ENCODE measurements around the gene KLF5.

KLF5 gene

GRCh38 chr13:73060251-73061160, 1.7 kb downstream of the KLF5 start:
- peak; percentile 39 to 84 for DNase-seq

- no peak for DNase-seq
Measured at GRCh38 chr13:73061473-73061872, 2.7 kb downstream of the KLF5 start.

- peak in 1 of 2 experiments; percentile 34 for DNase-seq
Measured at GRCh38 chr13:73061876-73062275, 3.1 kb downstream of the KLF5 start.

- no peak for DNase-seq
Measured at GRCh38 chr13:73062468-73062867, 3.7 kb downstream of the KLF5 start.

- no peak for DNase-seq
Measured at GRCh38 chr13:73063166-73063565, 4.4 kb downstream of the KLF5 start.

GRCh38 chr13:73065036-73065435, 6.2 kb downstream of the KLF5 start:
- no peak for DNase-seq

GRCh38 chr13:73065665-73066340, 7.0 kb downstream of the KLF5 start:
- no peak for DNase-seq

GRCh38 chr13:73069206-73069805, 10.5 kb downstream of the KLF5 start:
- DNase-seq: no peak

GRCh38 chr13:73070451-73071098, 11.8 kb downstream of the KLF5 start:
- no peak for DNase-seq

- no peak for DNase-seq
Measured at GRCh38 chr13:73072239-73072900, 13.6 kb downstream of the KLF5 start.

- no peak for DNase-seq
Measured at GRCh38 chr13:73073050-73073449, 14.2 kb downstream of the KLF5 start.

GRCh38 chr13:73074014-73074413, 15.2 kb downstream of the KLF5 start:
- DNase-seq: no peak

- DNase-seq: no peak
Measured at GRCh38 chr13:73074926-73075325, 16.1 kb downstream of the KLF5 start.

- DNase-seq: no peak
Measured at GRCh38 chr13:73075546-73075945, 16.7 kb downstream of the KLF5 start.

GRCh38 chr13:73075954-73076353, 17.1 kb downstream of the KLF5 start:
- no peak for DNase-seq

GRCh38 chr13:73077865-73078264, 19.1 kb downstream of the KLF5 start:
- DNase-seq: no peak

GRCh38 chr13:73079359-73079758, 20.6 kb downstream of the KLF5 start:
- no peak for DNase-seq

GRCh38 chr13:73081256-73081915, 22.6 kb downstream of the KLF5 start:
- DNase-seq: no peak

- no peak for DNase-seq
Measured at GRCh38 chr13:73082471-73082870, 23.7 kb downstream of the KLF5 start.

- no peak for DNase-seq
Measured at GRCh38 chr13:73082895-73083294, 24.1 kb downstream of the KLF5 start.

GRCh38 chr13:73088332-73088935, 29.6 kb downstream of the KLF5 start:
- no peak for DNase-seq

- no peak for DNase-seq
Measured at GRCh38 chr13:73089213-73089612, 30.4 kb downstream of the KLF5 start.

Measured in NCI-H187 (cell line).